GM12878 (cell line): ENCODE data around the gene NFAT5. TPM values are rescaled to one million over a fixed set of nuclear protein-coding genes. Genes with fewer than 3 reads are reported as not detected.

Source experiments
- ATF3 ChIP-seq: IDR thresholded peaks from 2 replicates; pipeline ENCODE4 v1.6.1; 2011; ENCODE audit warnings: low read depth, mild to moderate bottlenecking, low read length, moderate library complexity, borderline replicate concordance; ENCODE audit errors: extremely low read depth
- BCL11A ChIP-seq: IDR thresholded peaks from 2 replicates; pipeline ENCODE4 v1.6.1; 2011; ENCODE audit warnings: low read depth, low read length
- CEBPZ ChIP-seq: fragments of 150-350 bp; IDR thresholded peaks from 2 replicates; pipeline ENCODE4 v1.6.1; 2016; ENCODE audit warnings: low read depth, low read length
- E4F1 ChIP-seq: fragments of 450-650 bp; IDR thresholded peaks from 2 replicates; pipeline ENCODE4 v1.6.1; 2018; ENCODE audit warnings: borderline replicate concordance, mild to moderate bottlenecking; ENCODE audit not compliant: partially characterized antibody
- ELK1 ChIP-seq: IDR thresholded peaks from 2 replicates; pipeline ENCODE4 v1.6.1; 2012; ENCODE audit warnings: low read depth, low read length, improper control_type of control experiment
- EP300 ChIP-seq, 2 experiments: fragments of 150-350 bp in 1 of 2; IDR thresholded peaks; 2 replicates each; pipeline ENCODE4 v1.6.1; 2011 to 2012; ENCODE audit warnings: low read depth in 2 of 2, low read length in 2 of 2, borderline replicate concordance in 1 of 2, improper control_type of control experiment in 1 of 2, inconsistent platforms in 1 of 2; ENCODE audit not compliant: control insufficient read depth in 1 of 2
- ESRRA ChIP-seq: IDR thresholded peaks from 2 replicates; pipeline ENCODE4 v1.6.1; 2012; ENCODE audit warnings: mild to moderate bottlenecking, low read length, improper control_type of control experiment
- FOXM1 ChIP-seq: IDR thresholded peaks from 2 replicates; pipeline ENCODE4 v1.6.1; 2012; ENCODE audit warnings: low read depth, mild to moderate bottlenecking, inconsistent platforms, low read length, moderate library complexity
- HDAC2 ChIP-seq: fragments of 200-600 bp; sonication (generic); IDR thresholded peaks from 2 replicates; pipeline ENCODE4 v1.6.1; 2017
- HDGF ChIP-seq: fragments of 450-650 bp; IDR thresholded peaks from 2 replicates; pipeline ENCODE4 v1.6.1; 2016; ENCODE audit warnings: antibody characterized with exemption
- MEF2B ChIP-seq: fragments of 450-650 bp; IDR thresholded peaks from 2 replicates; pipeline ENCODE4 v1.6.1; 2018; ENCODE audit warnings: mild to moderate bottlenecking, moderate library complexity; ENCODE audit not compliant: partially characterized antibody, poor library complexity, severe bottlenecking
- PML ChIP-seq: IDR thresholded peaks from 2 replicates; pipeline ENCODE4 v1.6.1; 2012; ENCODE audit warnings: low read length, inconsistent platforms
- POLR2A ChIP-seq: IDR thresholded peaks from 2 replicates; pipeline ENCODE4 v1.6.1; 2011; ENCODE audit warnings: low read depth, mild to moderate bottlenecking, low read length
- RBBP5 ChIP-seq: fragments of 200-600 bp; sonication (generic); conservative IDR thresholded peaks from 2 replicates; pipeline ENCODE4 v1.6.1; 2016
- REST ChIP-seq: IDR thresholded peaks from 2 replicates; pipeline ENCODE4 v1.6.1; 2012; ENCODE audit warnings: mild to moderate bottlenecking, low read depth, low read length
- SUZ12 ChIP-seq: fragments of 200-600 bp; sonication (generic); IDR thresholded peaks from one replicate; pipeline ENCODE4 v1.6.1; 2018; ENCODE audit warnings: antibody characterized with exemption, mild to moderate bottlenecking; ENCODE audit not compliant: unreplicated experiment
- TCF12 ChIP-seq: IDR thresholded peaks from 2 replicates; pipeline ENCODE4 v1.6.1; 2011; ENCODE audit warnings: low read depth, mild to moderate bottlenecking, low read length
- polyA plus RNA-seq, 11 experiments: library from polyadenylated mRNA; depleted of rRNA in 4 of 11; unstranded in 6 of 11; stranded (reverse) in 5 of 11; fragments of >200 nt; fragmentation: Nextera tagmentation in 4 of 11; fragmentation: Illumina TruSeq in 1 of 11; extraction: Ambion mirVana in 4 of 11; extraction: Trizol in 1 of 11; gene quantifications; 1 replicate in 1 of 11; 2 replicates in 10 of 11; pipeline versions ENCODE4 v1.2.1 to v1.2.3, GENCODE V29; 2011 to 2016; ENCODE audit warnings: inconsistent platforms in 2 of 11, missing spikeins in 2 of 11, low read depth in 1 of 11
- total RNA-seq, 4 experiments: library from RNA; depleted of rRNA in 3 of 4; stranded (reverse); fragments of >200 nt in 3 of 4; fragmentation: Illumina TruSeq in 1 of 4; extraction: Trizol in 1 of 4; gene quantifications; 2 replicates each; pipeline versions ENCODE4 v1.2.1 to v1.2.3, GENCODE V29; 2013 to 2021

The NFAT5 gene
- total and polyA plus RNA-seq, 10 of the 15 experiments (the other 5 are each of a cell fraction or from before 2014, with no cell fraction given) = 0.58 to 31.5 (median 12.7) TPM

- TF ChIP-seq ELK1 = no peak
- peak; percentile 47; the same call in 1 of the 2 replicates for TF ChIP-seq POLR2A
- 0 out of 2 replicates have a peak, but pooled peaks have one; percentile 14 for TF ChIP-seq TCF12
- TF ChIP-seq BCL11A = peak; percentile 73
- TF ChIP-seq RBBP5 = no peak
- no peak for TF ChIP-seq REST
- TF ChIP-seq MEF2B = peak; percentile 94
- TF ChIP-seq EP300 (IDR thresholded peaks at IDR 0.05; ENCODE audit: borderline replicate concordance in 1 of 2, control insufficient read depth in 1 of 2, low read depth in 2 of 2, low read length in 2 of 2) = peak in 1 of 2 experiments; percentile 82; a peak in 1 of 4 replicates
- TF ChIP-seq CEBPZ = no peak
- peak; percentile 52; the same call in 1 of the 2 replicates for TF ChIP-seq HDGF
- TF ChIP-seq HDAC2 = no peak
- no peak for TF ChIP-seq E4F1
- TF ChIP-seq FOXM1 = peak; percentile 85
- no peak for TF ChIP-seq ATF3
- TF ChIP-seq SUZ12 = no peak
- peak; percentile 75; the same call in 1 of the 2 replicates for TF ChIP-seq PML
- no peak for TF ChIP-seq ESRRA
These were observed 1.9 kb upstream of the NFAT5 start (continued) for GRCh38 chr16:69563605-69564580.
